HG03139 (cell line): ENCODE data around the gene DNAJB8.

Source experiments
- ATAC-seq: cut with Tn5 transposase; IDR thresholded peaks from one replicate; pipeline ENCODE4 v1.9.1; 2021; ENCODE audit not compliant: unreplicated experiment

The DNAJB8 gene

GRCh38 chr3:128468791-128469527, 2.3 kb upstream of the DNAJB8 start:
- ATAC-seq, result no peak

- ATAC-seq, result no peak
These were observed 1.6 kb upstream of the DNAJB8 start for GRCh38 chr3:128468285-128468790.

- ATAC-seq, result no peak
These were observed 2.0 kb downstream of the DNAJB8 start for GRCh38 chr3:128464702-128465101.

GRCh38 chr3:128464188-128464587, 2.5 kb downstream of the DNAJB8 start:
- no peak for ATAC-seq

DNA sequence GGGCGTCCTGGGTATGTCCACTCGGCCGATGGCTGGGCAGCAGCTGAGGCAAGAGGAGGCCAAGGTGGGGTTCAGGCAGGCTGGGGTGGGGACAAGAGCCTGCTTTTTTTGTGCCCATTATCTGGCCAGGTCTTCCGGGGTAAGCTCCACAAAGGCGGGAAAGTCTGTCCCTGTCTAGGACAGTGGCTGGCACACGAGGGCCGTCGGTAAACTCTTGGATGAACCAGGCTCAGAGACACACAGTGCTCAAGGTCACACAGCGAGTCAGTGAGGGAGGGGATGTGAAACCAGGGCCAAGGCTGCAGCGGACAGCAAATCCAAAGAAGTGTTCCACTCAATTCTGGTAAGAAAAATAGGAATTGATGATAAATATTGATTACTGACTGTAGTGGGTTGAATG, 2.9 kb downstream of the DNAJB8 start:
- ATAC-seq, result no peak

GRCh38 chr3:128463354-128463753, 3.3 kb downstream of the DNAJB8 start:
- ATAC-seq, result no peak

- no peak for ATAC-seq
These were observed 3.8 kb downstream of the DNAJB8 start for GRCh38 chr3:128462931-128463330.

DNA sequence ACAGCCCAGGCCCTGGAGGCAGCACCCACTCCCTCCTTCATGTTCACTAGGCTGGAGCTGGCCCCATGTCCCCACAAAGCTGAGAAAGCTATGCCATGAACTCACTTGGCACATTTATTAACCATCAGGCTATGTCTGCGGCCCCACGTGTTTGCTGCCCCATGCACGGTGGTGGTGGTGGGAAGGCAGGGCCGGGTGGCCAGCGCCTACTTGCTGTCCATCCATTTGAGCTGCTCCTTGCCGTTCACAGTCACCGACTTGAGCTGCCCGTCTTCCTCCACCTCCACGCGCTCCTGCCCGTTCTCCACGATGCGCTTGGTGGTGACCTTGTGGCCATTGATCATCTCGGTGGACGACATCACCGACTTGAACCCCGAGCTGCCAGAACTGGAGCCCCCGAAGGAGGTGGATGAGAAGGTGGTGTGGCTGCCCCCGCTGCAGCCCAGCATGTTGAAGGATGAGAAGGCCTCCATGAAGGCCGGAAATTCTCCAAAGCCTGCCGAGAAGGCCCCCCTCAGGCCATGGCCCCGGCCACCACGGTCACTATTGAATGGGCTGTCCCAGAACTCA, 4.3 kb downstream of the DNAJB8 start:
- no peak for ATAC-seq

DNA sequence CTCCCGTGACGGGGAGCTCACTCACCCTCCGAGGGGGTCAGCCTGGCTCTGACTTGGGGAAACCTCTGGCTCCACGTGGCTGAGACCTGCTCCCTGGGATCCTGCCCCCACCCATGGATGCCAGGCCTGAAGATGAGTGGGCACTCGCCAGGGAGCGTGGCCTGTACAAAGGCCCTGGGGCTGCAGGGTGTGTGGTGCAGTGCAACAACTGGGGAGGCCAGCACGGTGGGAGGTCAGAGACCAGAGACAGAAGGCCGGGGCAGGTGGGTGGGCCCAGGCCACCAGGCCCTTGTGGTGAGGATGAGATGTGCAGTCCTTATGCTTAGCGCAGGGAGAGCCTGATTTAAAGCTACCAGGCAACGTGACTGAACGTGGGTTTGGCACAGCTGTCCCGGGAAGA, 5.0 kb downstream of the DNAJB8 start:
- no peak for ATAC-seq

GRCh38 chr3:128459461-128459820, 7.2 kb downstream of the DNAJB8 start:
- no peak for ATAC-seq

- ATAC-seq, result no peak
These were observed 7.8 kb downstream of the DNAJB8 start for GRCh38 chr3:128458746-128459460.

DNA sequence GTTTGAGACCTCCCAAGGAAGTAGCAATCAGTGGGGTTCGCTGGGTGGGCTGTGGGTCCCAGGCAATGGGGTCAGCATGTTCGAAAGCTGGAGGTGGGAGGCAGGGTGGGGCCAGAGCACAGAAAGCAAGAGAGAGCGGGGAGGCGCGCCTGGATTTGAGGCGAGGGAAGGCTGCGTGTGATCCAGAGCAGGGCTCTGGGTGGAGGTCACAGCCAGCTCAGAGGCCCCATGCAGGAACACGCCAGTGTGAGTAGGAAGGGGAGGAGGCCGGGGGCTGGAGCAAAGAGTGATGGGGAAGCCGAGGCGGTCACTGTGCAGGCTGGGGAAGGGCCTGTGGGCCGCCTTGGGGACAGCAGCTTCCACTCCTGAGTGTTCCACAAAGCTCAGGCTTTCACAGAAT, 8.8 kb downstream of the DNAJB8 start:
- no peak for ATAC-seq

DNA sequence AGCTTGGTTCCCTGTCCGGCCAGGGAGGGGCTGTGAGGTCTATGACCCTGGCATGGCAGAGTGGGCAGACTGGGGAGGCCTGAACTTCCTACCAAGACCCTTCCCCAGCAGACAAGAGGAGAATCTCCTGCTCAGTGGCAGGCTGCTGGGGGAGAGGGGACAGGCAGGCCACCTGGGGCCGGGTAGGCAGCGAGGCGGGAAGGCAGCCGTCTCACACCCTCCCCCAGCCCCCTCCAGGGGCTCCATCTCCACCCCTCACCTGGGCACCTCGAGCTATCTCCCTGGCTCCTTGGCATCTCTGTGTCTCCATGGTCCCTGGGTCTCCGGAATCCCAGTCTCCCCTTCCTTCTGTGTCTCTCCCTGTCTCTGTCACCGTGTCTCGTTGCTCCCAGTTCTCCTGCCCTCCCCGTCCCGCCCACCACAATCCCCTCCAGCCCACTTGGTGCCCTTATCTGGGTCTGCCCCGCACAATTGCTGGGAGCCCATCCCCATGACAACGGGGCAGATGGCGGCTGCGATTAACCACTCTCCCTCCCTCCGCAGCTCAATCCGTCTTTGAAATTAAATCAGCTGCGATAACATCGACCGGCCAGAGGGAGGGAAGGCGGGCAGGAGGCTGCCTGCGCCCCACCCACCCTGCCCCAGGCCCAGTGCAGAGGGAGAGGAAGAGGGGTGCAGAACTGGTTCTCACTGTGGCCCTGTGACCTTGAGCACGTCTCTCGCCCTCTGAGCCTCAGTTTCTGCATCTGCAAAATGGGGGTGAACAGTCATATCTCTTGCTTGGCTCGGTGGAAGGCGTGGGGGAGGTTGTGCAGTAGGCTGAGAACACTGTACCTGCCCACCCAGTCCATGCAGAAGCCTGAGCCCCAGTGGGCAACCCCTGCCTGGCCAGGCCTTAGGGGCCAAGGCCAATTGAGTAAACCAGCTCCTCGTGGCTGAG, 9.6 kb downstream of the DNAJB8 start:
- ATAC-seq, result no peak

DNA sequence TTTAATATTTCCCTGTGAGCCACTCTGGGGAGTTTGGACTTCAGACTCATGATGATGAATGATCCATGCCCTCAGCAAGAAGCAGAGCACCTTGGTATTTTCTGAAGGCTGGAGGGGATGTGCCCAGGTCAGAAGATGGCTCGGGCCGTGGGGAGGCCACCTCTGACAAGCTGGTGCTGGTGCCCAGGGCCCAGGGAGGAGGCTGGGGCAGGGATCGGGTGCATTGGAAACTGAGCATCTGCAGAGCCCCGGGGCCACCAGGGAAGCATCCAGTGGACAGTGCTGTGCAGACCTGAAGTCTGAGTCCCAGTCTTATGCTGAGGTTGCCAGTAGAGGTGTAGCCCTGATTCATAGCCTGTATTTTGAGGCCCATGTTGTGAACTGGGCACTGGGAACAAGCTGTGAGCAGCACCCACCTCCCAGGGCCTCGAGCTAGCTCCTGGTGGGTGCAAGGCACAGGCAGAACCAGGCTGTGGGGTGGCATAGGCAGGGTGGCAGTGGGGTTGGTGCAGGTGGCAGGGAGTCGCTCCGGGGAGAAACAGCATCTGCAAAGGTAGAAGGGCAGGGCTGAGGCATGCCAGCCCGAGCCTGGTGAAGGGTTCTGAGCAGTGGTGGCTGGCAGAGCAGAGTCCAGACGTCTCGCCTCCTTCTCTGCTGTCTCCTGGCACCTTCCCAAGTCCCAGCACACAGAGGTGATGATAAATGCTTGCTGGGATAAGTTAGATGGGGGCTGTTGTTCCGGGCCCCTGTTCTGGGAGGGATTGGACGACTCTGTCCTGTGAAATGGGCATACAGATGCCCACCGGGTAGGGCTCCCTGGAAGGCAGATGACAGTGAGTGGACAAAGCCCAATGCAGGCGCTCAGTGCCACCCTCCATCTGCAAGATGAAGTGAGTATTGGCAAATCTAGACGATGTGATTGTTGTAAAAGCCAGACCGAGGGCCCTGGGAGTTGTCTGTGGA, 10.6 kb downstream of the DNAJB8 start:
- ATAC-seq, result no peak

DNA sequence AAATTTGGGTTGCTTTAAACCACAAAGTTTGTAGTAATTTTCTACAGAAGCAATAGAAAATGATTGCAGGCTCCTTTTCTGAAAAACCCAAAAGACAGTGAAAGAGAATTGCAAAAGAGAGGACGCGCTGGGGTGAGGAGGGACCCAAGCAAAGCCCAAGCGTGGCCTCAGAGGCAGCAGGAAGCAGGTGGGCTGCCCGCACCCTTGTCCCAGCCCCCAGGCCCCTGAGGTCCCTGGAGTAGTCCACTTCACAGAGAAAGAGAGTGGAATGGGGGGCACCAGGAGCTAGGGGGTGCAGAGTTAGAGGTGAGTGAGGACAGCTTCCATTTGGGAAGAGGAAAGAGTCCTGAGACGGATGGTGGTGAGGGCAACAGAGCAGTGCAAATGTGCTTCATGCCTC, 11.6 kb downstream of the DNAJB8 start:
- ATAC-seq, result no peak

DNA sequence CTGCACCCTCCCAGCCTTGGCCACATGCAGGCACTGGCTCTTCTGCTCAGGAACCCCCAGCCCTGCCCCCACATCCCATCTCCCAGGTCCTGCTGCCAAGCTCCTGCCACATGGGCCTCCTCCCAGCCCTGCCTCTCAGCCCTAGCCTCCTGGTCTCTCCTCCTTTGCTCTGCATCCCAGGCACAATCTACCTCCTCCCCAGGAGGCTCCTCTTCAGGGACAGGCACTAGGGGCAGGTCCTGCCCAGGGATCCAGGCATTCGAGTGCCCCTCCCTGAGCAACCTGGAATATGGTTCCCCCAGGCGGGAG, 12.4 kb downstream of the DNAJB8 start:
- no peak for ATAC-seq

GRCh38 chr3:128453501-128454309, 13.0 kb downstream of the DNAJB8 start:
- ATAC-seq, result no peak

DNA sequence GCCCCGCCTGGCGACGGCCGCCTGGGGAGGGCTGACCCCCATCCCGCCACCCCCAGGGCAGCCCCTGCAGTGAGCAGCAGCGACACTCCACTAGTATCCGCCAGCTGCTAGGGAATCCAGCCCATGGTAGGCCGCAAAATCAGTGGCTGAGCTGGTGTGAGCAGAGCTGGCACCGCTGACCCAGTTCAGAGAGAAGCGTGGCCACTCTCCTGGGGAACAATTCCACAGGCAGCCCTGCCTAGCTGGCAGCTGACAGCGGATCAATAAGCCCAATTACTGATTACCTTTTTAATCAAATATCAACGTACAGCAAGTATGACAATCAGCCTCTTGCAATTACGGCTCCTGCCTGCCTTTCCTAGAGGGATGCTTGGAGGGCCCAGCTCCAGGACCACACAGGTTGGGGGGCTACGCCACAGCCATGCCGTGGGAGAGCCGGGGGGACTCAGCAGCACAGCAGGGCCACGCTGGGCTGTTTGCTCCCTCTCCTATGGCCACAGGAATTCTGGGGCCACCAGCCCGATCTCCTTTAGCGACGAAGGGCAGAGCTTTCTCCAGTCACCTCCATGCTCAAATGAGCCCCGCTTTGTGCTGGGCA, 13.9 kb downstream of the DNAJB8 start:
- ATAC-seq, result no peak

GRCh38 chr3:128452120-128452519, 14.6 kb downstream of the DNAJB8 start:
- ATAC-seq, result no peak
